ENCODE data around the gene FOXJ1.
A peak's percentile ranks its signal among the peaks of the same experiment; 100 is the strongest.

Gene FOXJ1

DNA sequence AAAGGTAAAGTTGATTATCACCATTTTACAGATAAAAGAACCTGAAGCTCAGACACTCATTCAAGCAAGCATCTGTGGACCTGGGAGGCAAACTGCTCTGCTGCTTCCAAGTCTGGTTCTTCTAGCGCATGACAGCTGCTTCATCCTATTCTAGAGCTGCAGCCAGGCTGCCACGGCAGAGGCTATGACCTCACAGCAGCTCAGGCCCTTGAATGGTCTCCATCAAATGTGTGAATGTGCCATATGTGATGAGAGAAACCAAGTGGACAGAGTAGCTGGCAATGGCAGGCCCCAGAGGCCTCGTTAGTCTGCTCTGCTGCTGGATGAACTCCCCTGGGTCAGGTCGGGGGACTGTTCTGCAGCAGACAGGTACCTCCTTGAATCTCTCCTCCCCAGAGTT is 30.7 kb upstream of the FOXJ1 start:
- TF ChIP-seq POLR2A (IDR thresholded peaks at IDR 0.05; ENCODE audit: low read length) (no peak), GATA1 (IDR thresholded peaks at IDR 0.05; ENCODE audit: low read depth, low read length) (no peak)
- DNase-seq = no peak

DNA sequence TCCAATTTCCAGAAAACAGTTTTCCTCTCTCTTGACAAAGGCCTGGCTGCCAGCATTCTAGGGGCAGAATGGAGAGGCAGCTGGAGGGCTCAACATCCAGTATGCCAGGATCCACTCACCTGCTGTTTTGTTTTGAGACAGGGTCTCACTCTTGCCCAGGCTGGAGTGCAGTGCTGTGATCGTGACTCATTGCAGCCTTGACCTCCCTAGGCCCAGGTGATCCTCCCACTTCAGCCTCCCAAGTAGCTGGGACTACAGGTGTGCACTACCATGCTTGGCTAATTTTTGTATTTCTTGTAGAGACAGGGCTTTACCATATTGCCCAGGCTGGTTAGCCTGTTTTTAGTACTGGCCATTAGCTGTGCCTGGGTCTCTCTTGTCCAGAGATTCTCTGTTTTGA is 29.1 kb upstream of the FOXJ1 start:
- DNase-seq = no peak
- no peak for TF ChIP-seq POLR2A (IDR thresholded peaks at IDR 0.05; ENCODE audit: low read length)
- TF ChIP-seq GATA1 (IDR thresholded peaks at IDR 0.05; ENCODE audit: low read depth, low read length) = no peak

DNA sequence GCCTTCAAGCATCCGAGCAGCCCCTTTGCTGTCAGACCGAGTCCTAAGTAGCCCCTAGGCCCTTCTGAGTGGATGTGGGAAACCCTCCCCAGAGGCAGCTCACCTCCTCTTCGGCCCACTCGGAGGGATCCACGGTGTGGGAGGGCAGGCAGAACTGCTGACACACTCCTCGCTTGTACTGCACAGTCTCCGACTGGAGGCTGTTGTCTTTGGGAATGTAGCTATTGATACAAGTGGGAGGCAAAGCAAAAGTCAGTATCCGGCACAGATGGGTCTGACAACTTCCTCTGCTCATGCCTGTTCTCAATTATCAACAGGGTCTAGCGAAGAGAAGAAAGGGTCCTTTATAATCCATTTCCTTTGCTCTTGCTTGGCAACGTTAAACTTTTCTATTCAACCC is 25.9 kb upstream of the FOXJ1 start:
- DNase-seq = no peak
- TF ChIP-seq GATA1 (IDR thresholded peaks at IDR 0.05; ENCODE audit: low read depth, low read length) (no peak), POLR2A (IDR thresholded peaks at IDR 0.05; ENCODE audit: low read length) (no peak)

DNA sequence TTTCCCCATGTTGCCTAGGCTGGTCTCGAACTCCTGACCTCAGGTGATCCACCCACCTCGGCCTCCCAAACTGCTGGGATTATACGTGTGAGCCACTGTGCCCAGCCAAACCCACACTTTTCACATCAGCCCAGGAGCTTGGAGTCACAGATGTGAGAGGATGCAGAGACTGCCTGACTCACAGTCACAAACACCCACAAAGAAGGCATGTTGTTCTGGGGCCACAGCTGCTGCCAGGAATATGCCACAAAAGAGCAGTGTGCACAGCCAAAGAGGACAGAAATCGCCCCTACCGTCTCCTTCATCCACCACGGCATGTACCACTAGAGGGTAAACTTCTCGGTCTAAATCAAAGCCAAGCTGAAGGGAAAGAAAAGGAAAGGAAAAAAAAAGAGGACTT is 25.1 kb upstream of the FOXJ1 start:
- no peak for DNase-seq
- TF ChIP-seq GATA1 (IDR thresholded peaks at IDR 0.05; ENCODE audit: low read depth, low read length) (no peak), POLR2A (IDR thresholded peaks at IDR 0.05; ENCODE audit: low read length) (no peak)

DNA sequence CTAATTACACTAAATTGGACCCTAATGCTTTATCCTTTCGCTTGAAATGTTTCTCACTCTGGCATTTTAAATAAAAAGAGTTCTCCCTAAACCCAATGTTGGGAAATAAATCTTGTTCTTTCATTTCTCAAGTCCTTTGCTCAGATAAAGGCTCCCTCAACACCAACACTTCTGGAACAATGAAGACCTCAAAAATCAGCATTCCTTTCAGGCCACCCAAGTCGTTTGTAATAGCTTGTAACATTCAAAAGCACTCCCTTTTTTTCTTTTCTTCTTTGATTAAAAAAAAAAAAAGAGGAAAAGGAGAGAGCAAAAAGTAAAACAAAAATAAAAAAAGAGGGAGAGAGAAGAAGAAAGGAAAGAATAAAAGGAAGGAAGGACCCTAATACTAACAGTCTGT is 23.3 kb upstream of the FOXJ1 start:
- no peak for DNase-seq
- TF ChIP-seq GATA1 (IDR thresholded peaks at IDR 0.05; ENCODE audit: low read depth, low read length) (no peak), POLR2A (IDR thresholded peaks at IDR 0.05; ENCODE audit: low read length) (no peak)

DNA sequence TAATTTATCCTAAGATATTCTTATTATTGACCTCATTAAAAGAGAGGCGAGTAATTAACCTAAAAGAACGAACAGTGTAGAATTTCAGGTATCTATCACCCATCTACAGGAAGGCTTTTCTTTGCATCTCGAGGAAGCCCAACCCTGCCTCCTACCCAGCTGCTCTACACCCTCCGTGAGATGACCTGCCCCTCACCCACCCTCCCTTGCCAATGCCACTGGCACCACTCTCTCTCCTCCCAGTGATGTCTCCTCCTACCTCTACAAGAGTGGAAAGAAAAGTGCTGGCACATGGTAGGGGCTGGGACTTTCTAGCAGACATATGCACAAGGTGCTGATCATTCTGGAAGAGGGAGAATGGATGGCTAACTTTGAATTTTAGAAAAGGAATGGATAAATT is 22.9 kb upstream of the FOXJ1 start:
- DNase-seq = no peak
- TF ChIP-seq POLR2A (IDR thresholded peaks at IDR 0.05; ENCODE audit: low read length) (no peak), GATA1 (IDR thresholded peaks at IDR 0.05; ENCODE audit: low read depth, low read length) (no peak)

DNA sequence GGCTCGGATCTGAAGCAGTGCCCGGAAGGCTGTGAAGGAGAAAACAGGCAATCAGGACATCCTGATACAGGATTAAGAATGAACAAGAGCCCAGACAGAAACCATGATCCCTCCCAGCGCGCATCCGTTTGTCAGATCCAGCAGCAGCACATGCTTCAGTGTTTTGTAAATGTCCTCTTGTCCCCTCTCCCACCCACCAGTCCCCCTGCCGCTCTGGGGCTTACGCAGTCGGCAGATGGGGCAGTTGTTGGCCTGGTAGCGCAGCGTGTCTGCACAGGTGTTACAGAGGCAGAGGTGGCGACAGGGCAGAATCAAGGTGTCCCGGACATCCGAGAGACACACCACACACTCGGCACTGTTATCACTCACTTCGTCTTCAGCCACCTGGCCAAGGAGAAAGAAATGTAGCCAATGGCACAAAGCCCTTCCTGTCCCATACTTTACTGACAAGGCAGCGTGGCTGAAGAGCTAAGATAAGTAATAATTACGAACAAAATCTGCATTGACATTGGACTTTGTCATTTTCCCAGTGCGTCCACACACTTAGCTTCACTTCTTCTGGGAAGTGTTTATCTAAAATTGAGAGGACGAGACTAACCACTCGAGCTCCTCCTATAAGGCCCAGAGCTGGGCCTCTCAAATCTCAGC is 20.7 kb upstream of the FOXJ1 start:
- no peak for TF ChIP-seq POLR2A (IDR thresholded peaks at IDR 0.05; ENCODE audit: low read length)
- TF ChIP-seq GATA1 (IDR thresholded peaks at IDR 0.05; ENCODE audit: low read depth, low read length) = no peak
- peak in 1 of 2 experiments; percentile 60 for DNase-seq

DNA sequence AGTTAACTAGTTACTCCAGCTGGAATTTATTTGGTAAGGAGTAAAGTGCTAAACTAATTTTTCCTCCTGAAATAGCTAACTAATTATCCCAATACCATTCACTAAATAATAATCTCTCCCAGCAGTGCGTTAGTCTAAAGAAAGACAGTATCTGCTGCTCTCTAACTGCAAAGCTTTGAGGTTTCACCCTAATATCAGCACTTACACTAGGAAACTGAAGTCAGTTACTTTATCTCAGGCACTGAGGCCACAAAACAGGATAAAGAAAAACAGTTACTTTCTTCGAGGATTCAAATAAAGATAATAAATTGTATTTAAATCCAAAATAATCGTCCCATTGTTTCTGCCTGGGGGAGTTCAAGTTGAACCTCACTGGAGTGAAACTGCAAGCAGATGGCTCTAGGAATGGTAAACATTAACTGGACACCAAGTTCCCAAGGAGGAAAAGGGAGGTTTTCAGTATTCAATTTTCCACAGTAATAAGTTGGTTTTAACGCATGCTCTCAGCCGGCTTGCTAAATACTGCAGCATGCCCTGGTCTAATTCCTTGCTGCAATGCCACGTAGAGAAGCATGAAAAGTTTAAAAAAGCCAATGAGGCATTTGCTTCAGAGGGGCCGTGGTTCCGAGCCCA is 20.0 kb upstream of the FOXJ1 start:
- TF ChIP-seq POLR2A (IDR thresholded peaks at IDR 0.05; ENCODE audit: low read length) (no peak), GATA1 (IDR thresholded peaks at IDR 0.05; ENCODE audit: low read depth, low read length) (no peak)
- peak in 1 of 2 experiments; percentile 29 for DNase-seq

DNA sequence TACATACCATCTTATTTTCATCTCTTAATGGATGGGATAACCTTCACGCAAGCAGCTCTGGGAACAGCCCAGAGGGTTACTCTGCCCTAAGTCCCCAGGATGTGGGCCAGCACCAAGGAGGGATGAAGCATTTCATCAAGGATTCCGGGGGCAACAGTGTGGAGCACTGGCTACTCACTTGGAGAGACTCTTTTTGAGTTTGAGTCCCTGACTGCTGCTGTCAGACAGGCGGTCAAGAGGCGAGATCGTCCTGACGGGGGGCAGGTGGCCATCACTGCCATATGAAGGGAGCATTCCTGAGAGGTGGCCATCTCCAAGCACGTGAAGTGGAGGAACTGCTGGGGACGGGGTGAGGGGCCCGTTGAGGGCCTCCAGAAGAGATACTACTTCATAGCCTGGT is 18.1 kb upstream of the FOXJ1 start:
- DNase-seq = no peak
- TF ChIP-seq GATA1 (IDR thresholded peaks at IDR 0.05; ENCODE audit: low read depth, low read length) = no peak
- no peak for TF ChIP-seq POLR2A (IDR thresholded peaks at IDR 0.05; ENCODE audit: low read length)

DNA sequence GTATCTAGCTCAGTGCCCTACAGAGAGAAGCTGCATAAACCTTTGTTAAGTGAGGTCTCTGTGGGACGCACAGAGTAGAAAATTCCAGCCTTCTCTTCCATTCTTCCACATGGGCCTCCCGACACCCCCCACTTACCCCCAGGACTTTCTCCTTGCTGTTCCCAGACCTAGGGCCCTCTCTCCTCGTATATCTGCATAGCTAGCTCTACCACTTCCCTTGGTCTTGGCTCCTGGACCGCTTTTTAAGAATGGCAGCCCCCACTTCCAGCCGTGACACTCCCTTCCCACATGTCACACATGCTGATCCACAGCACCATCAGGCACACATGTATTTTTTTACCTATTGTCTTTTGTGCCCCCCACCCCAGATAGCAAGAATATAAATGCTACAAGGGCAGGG is 16.7 kb upstream of the FOXJ1 start:
- DNase-seq = no peak
- TF ChIP-seq POLR2A (IDR thresholded peaks at IDR 0.05; ENCODE audit: low read length) (no peak), GATA1 (IDR thresholded peaks at IDR 0.05; ENCODE audit: low read depth, low read length) (no peak)

DNA sequence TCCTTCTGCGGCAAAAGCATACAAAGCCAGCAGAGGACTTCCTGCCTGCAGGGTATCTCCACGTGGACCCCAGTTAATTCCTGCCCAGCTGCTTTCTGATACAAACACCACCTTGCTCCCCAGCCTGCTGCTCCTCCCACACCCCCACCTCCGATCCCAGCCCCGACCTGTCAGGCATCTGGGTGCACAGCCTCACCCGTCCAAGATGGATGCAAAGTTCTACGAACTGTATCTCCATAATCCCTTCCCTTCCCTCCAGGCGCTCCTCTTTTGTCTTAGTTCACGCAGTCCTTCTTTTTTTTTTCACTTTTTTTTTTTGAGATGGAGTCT is 15.6 kb upstream of the FOXJ1 start:
- TF ChIP-seq GATA1 (IDR thresholded peaks at IDR 0.05; ENCODE audit: low read depth, low read length) (no peak), POLR2A (IDR thresholded peaks at IDR 0.05; ENCODE audit: low read length) (no peak)
- DNase-seq = no peak

DNA sequence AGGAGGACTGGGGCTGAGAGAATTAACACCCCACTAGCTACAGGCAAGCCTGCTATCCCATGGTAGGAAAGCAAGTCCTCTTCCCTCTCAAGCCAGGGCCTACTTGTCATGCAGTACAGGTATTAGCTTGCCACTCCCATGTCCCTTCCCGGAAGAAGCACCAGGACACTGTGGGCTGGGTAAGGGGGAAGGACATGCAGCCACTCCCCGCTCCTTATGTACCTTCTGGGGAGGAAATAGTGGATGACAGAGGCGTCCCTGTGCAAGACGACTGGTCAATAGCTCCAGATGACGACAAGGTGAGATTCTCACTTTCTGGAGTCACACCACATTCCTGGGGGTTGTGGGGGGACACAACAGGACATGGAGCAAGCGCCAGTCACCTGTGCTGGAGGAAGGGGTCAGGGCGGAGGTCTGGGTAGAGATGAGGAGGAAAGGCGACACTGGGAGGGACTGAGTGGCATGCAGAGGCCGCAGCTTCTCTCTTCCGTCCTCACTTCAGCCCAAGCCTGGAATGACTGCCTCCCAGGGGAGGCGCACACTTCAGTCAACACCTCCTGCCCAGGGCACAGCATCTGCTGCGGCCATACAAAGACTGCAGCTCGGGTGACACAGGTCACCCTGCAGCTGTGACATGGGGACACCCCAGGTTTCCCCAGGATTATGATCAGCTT is 15.1 kb upstream of the FOXJ1 start:
- DNase-seq = no peak
- no peak for TF ChIP-seq POLR2A (IDR thresholded peaks at IDR 0.05; ENCODE audit: low read length)
- no peak for TF ChIP-seq GATA1 (IDR thresholded peaks at IDR 0.05; ENCODE audit: low read depth, low read length)

DNA sequence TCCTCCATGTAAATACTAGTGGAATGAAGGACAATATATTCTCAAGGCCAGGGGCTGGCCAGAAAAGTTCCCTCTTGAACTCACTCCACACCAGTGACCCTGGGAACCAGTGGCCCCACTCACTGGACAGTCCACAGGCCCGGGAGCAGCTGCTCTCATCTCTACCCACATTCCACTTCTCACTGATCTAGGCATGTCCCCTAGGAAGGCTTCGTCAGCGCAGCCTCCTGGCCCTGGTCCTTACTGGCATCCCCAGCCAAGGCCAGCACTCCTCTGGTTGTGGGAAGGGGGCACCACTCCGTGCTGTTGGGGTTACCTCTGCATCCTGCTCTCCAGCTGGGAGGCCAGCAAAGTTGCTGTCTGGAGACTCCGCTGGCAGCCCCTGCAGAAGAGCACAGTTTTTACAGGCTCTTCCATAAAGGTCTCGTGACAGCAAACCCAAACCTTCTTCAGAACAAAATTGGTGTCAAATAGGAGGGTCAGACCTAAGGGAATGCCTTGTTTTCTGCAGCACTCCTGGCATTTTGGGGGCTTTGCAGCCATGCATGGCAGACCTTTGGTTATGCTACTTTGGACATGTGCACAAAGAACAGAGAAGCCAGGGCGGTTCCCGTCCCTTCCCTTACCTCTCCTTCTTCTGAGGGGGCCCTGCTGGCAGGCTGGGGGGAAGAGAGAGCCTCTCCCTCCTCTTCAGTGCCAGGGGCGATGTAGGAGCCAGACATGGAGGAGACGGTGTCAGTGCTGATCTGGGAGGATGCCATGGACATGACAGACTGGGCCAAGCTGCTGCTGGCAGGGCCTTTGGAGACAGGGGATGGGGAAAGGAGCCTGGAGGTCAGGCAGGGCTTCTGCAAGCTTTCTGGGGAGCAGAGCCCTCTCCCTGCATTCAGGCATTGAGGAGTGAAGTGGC is 14.1 kb upstream of the FOXJ1 start:
- TF ChIP-seq POLR2A (IDR thresholded peaks at IDR 0.05; ENCODE audit: low read length) (no peak), GATA1 (IDR thresholded peaks at IDR 0.05; ENCODE audit: low read depth, low read length) (no peak)
- DNase-seq = no peak

DNA sequence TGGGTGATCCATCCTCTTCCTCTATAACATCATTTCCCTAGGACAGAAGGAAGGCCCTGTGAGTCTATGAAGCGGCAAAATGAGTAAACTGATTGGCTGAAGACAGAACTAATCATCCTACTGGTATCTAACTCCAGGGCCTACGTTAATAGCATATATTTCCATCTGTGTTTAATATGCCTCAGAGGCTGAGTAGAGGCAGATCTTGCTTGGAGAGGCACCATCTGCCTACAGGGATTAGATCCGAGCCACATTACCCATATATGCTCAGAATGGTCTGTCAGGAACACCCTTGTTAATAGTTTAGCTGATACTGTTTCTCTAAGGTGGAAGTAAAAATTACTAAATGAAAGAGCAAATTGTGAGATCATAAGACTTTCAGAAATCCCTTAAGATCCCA is 13.2 kb upstream of the FOXJ1 start:
- no peak for DNase-seq
- no peak for TF ChIP-seq POLR2A (IDR thresholded peaks at IDR 0.05; ENCODE audit: low read length)
